GM12873 (cell line): ENCODE measurements around the gene ZNF865.

Source experiments
- TF ChIP-seq, protein P1 (sequence below): IDR thresholded peaks from 2 replicates; pipeline ENCODE4 v1.5.1; 2012; ENCODE audit warnings: low read depth, mild to moderate bottlenecking, moderate library complexity, low read length, control low read depth; ENCODE audit not compliant: insufficient read depth; ENCODE audit errors: missing control alignments

ZNF865 gene

DNA sequence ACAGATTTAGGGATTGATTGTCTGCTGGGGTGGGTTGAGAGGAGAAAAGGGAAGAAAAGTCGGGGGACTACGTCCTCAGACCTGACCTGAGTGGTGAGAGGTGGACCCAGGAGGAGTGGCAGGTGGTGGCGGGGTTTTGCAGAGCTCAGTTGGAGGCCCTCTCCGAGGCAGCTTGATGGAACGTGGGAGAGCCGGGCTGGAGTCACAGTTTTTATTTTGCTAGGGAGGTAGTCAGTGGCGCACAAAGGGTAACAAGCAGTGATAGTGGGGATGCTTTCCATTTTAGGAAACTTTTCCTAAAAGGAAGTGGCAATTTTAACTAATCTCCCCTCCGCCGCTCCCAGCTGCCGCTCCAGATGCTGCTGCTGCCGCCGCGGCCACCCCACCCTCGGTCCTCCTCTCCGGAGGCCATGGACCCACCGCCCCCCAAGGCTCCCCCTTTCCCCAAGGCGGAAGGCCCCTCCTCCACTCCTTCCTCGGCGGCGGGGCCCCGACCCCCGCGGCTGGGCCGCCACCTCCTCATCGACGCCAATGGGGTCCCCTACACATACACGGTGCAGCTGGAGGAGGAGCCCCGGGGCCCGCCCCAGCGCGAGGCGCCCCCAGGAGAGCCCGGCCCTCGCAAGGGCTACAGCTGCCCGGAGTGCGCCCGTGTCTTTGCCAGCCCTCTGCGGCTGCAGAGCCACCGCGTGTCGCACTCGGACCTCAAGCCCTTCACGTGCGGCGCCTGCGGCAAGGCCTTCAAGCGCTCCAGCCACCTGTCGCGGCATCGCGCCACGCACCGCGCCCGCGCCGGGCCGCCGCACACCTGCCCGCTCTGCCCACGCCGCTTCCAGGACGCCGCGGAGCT, 36.9 kb downstream of the ZNF865 start:
- TF ChIP-seq, protein P1, sequence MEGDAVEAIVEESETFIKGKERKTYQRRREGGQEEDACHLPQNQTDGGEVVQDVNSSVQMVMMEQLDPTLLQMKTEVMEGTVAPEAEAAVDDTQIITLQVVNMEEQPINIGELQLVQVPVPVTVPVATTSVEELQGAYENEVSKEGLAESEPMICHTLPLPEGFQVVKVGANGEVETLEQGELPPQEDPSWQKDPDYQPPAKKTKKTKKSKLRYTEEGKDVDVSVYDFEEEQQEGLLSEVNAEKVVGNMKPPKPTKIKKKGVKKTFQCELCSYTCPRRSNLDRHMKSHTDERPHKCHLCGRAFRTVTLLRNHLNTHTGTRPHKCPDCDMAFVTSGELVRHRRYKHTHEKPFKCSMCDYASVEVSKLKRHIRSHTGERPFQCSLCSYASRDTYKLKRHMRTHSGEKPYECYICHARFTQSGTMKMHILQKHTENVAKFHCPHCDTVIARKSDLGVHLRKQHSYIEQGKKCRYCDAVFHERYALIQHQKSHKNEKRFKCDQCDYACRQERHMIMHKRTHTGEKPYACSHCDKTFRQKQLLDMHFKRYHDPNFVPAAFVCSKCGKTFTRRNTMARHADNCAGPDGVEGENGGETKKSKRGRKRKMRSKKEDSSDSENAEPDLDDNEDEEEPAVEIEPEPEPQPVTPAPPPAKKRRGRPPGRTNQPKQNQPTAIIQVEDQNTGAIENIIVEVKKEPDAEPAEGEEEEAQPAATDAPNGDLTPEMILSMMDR = no peak

- TF ChIP-seq, protein P1 = no peak
Observed at GRCh38 chr19:55643003-55643886, 37.8 kb downstream of the ZNF865 start, which contains the start of gene ZNF581. Gene ZNF581, plus strand, starts transcription at chr19:55643649. Its CDS starts 923 bp downstream, at chr19:55644572.

- TF ChIP-seq, protein P1 = no peak
Observed at GRCh38 chr19:55643887-55644176, 38.4 kb downstream of the ZNF865 start.

DNA sequence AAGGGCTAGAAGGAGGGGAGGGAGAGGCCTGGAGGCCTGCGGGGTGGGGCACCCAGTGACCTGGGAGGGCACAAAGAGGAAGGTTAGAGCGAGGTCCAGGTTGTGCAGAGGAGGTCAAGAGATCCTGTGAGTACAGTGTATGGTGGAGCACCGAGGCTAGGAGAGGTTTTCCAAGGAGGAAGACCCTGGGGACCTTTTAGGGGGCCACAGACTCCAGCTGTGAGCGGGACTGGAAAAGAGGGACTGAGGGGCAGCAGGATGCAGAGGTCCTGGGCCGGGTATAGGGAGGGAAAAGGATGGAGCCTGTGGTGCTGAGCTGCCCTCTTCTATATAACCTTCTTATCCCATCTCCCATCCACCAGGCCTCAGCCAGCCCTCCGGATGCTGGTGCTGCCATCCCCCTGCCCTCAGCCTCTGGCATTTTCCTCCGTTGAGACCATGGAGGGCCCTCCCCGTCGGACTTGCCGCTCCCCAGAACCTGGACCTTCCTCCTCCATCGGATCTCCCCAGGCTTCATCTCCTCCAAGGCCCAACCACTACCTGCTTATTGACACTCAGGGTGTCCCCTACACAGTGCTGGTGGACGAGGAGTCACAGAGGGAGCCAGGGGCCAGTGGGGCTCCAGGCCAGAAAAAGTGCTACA, 38.9 kb downstream of the ZNF865 start:
- TF ChIP-seq, protein P1 = no peak

GRCh38 chr19:55644842-55645511, 39.5 kb downstream of the ZNF865 start:
- TF ChIP-seq, protein P1 = no peak

DNA sequence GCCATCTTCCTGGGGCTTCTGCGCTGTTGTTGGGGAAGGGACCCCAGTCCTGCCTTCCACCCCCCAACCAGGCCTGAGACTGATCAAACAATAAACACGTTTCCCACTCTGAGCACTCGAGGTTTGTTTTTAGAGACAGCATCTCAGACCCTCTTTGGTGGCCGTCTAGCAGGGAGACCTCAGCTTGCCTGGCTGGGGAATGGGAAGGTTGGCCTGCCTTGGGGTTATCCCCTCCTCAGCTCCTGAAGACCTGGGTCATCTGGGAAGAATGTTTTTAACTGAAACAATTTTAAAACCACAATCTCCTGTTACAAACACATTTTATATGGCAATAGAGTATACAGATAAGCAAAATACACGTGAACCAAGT, 40.0 kb downstream of the ZNF865 start:
- TF ChIP-seq, protein P1 = no peak
